IPS-20b (cell line): Measurements from ENCODE around the gene LPP.

Experiments used
- H3K27ac ChIP-seq: one replicate; pipeline ENCODE4 v1.5.1; 2013; ENCODE audit warnings: low read length
- H3K27me3 ChIP-seq: 2 replicates; pipeline ENCODE4 v1.6.1; 2013; ENCODE audit warnings: mild to moderate bottlenecking, low read length, inconsistent platforms; ENCODE audit not compliant: insufficient read depth
- H3K36me3 ChIP-seq: 2 replicates; pipeline ENCODE4 v1.6.1; 2013; ENCODE audit warnings: low read depth, mild to moderate bottlenecking, inconsistent platforms, low read length, moderate library complexity; ENCODE audit not compliant: insufficient read depth
- H3K4me1 ChIP-seq: 2 replicates; pipeline ENCODE4 v1.6.1; 2013; ENCODE audit warnings: mild to moderate bottlenecking, control low read depth, inconsistent platforms, low read length, moderate library complexity; ENCODE audit not compliant: insufficient read depth
- H3K4me3 ChIP-seq: 2 replicates; pipeline ENCODE4 v1.5.1; 2013; ENCODE audit warnings: mild to moderate bottlenecking, low read length, inconsistent platforms
- H3K9ac ChIP-seq: 2 replicates; pipeline ENCODE4 v1.6.1; 2013; ENCODE audit warnings: low read depth, mild to moderate bottlenecking, inconsistent platforms, low read length, moderate library complexity
- H3K9me3 ChIP-seq: 2 replicates; pipeline ENCODE4 v1.6.1; 2013; ENCODE audit warnings: mild to moderate bottlenecking, low read depth, low read length, inconsistent platforms; ENCODE audit not compliant: insufficient read depth

LPP gene

DNA sequence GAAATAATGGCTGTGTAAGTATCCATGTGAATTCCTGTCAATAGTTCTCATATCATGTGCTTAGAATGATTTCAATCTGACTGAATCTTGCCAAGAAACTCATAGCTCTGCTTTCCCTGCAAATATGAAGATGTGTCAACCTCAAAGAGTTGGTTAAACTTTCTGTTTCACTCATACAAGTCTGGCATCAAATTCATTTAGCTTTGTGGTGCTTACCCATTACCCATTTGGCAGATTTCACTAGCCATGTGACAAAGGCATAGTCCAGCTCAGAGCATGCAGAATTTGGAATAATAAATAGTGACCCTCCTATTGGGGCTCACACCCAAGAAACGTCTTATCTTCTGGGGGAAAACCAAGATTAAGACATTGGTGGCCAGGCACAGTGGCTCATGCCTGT lies 761.2 kb downstream of the LPP start:
- H3K9me3 ChIP-seq: 0 out of 2 replicates have a peak, but pooled peaks cover under 1% of the 10 kb centered on the region
- no peaks in the 10 kb centered on the region for H3K36me3 ChIP-seq
- no peak overlapping the region for H3K9ac ChIP-seq
- H3K4me3 ChIP-seq: no peak overlapping the region
- H3K27ac ChIP-seq: no peak overlapping the region
- no peaks in the 10 kb centered on the region for H3K27me3 ChIP-seq
- no peaks in the 10 kb centered on the region; the same call in 1 of the 2 replicates for H3K4me1 ChIP-seq

DNA sequence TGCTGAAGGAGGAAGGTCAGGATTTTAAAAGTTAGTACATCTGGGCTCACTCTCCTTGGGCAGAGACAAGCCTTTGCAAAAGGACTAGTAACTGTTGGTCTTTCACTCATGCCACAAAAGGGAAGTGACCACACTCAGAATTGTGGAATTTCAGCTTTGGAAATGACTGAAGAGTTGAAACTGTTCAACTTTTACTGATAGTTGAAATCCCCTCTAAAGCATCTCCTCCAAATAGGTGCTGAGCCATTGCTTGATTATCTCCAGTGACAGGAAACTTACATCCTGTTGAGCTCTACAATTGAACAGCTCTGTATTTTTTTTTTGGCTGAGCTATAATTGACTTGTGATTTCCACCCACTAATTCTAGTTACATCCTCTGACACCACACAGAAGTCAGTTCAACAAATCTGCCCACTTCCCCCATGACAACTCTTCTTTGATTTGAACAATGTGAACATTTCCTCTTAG lies 763.0 kb downstream of the LPP start:
- no peak overlapping the region for H3K9ac ChIP-seq
- peaks cover 6% of the 10 kb centered on the region; the same call in 1 of the 2 replicates for H3K9me3 ChIP-seq
- H3K27me3 ChIP-seq: no peaks in the 10 kb centered on the region
- no peak overlapping the region for H3K4me3 ChIP-seq
- H3K4me1 ChIP-seq: no peaks in the 10 kb centered on the region; the same call in 1 of the 2 replicates
- H3K27ac ChIP-seq: no peak overlapping the region
- no peaks in the 10 kb centered on the region for H3K36me3 ChIP-seq

DNA sequence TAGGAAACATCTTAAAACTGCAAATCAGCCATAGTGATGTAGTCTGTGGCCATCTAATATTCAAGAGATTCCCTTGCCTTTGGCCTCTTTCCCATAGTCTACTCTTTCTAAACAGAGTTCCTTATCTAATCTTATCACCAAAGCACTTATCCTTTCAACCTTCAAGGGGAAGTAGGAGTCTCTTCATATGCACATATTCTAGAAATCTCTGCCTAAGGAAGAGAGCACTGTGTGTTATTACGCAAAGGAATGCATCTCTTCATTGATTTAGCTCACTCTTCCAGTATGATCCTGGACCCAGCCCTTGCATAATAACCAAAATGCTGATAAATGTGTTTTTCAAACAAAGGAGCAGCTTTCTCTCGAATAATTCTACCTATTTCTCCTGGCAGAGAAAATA lies 764.1 kb downstream of the LPP start:
- Histone ChIP-seq H3K27ac (no peak overlapping the region), H3K27me3 (no peaks in the 10 kb centered on the region), H3K9me3 (peaks cover 6% of the 10 kb centered on the region; the same call in 1 of the 2 replicates), H3K4me1 (no peaks in the 10 kb centered on the region; the same call in 1 of the 2 replicates), H3K36me3 (no peaks in the 10 kb centered on the region), H3K9ac (no peak overlapping the region), H3K4me3 (no peak overlapping the region)

GRCh38 chr3:188923671-188924070 lies 769.7 kb downstream of the LPP start:
- H3K27me3 ChIP-seq: no peaks in the 10 kb centered on the region
- no peaks in the 10 kb centered on the region for H3K36me3 ChIP-seq

GRCh38 chr3:188925376-188925775 lies 771.4 kb downstream of the LPP start:
- Histone ChIP-seq H3K4me1 (no peaks in the 10 kb centered on the region), H3K36me3 (no peaks in the 10 kb centered on the region), H3K27ac (no peak overlapping the region), H3K9me3 (peaks cover 3% of the 10 kb centered on the region; the same call in 1 of the 2 replicates), H3K27me3 (no peaks in the 10 kb centered on the region), H3K4me3 (no peak overlapping the region), H3K9ac (no peak overlapping the region)

More at GRCh38 chr3:188923671-188924070, 769.7 kb downstream of the LPP start:
- H3K27ac ChIP-seq: no peak overlapping the region
- H3K9ac ChIP-seq: no peak overlapping the region
- H3K4me3 ChIP-seq: no peak overlapping the region
- no peaks in the 10 kb centered on the region for H3K4me1 ChIP-seq
- peaks cover 6% of the 10 kb centered on the region; the same call in 1 of the 2 replicates for H3K9me3 ChIP-seq

- Histone ChIP-seq H3K9ac (no peak overlapping the region), H3K4me3 (no peak overlapping the region), H3K36me3 (no peaks in the 10 kb centered on the region), H3K9me3 (no peaks in the 10 kb centered on the region), H3K4me1 (no peaks in the 10 kb centered on the region), H3K27ac (no peak overlapping the region), H3K27me3 (no peaks in the 10 kb centered on the region)
These were observed 772.2 kb downstream of the LPP start for GRCh38 chr3:188926111-188926510.

GRCh38 chr3:188926741-188927511 lies 773.0 kb downstream of the LPP start:
- H3K4me1 ChIP-seq: no peaks in the 10 kb centered on the region
- H3K4me3 ChIP-seq: no peak overlapping the region
- H3K9me3 ChIP-seq: no peaks in the 10 kb centered on the region
- H3K36me3 ChIP-seq: no peaks in the 10 kb centered on the region
- no peak overlapping the region for H3K9ac ChIP-seq
- no peaks in the 10 kb centered on the region for H3K27me3 ChIP-seq
- H3K27ac ChIP-seq: no peak overlapping the region

- no peaks in the 10 kb centered on the region for H3K27me3 ChIP-seq
These were observed 774.0 kb downstream of the LPP start for GRCh38 chr3:188927971-188928370.

GRCh38 chr3:188929137-188929536 lies 775.2 kb downstream of the LPP start:
- Histone ChIP-seq H3K4me3 (no peak overlapping the region), H3K27ac (no peak overlapping the region), H3K9ac (no peak overlapping the region), H3K36me3 (no peaks in the 10 kb centered on the region), H3K27me3 (no peaks in the 10 kb centered on the region), H3K4me1 (no peaks in the 10 kb centered on the region), H3K9me3 (no peaks in the 10 kb centered on the region)

More at GRCh38 chr3:188927971-188928370, 774.0 kb downstream of the LPP start:
- no peaks in the 10 kb centered on the region for H3K9me3 ChIP-seq
- H3K4me3 ChIP-seq: no peak overlapping the region
- H3K4me1 ChIP-seq: no peaks in the 10 kb centered on the region
- no peaks in the 10 kb centered on the region for H3K36me3 ChIP-seq
- H3K27ac ChIP-seq: no peak overlapping the region
- no peak overlapping the region for H3K9ac ChIP-seq

- no peak overlapping the region for H3K27ac ChIP-seq
- no peaks in the 10 kb centered on the region for H3K4me1 ChIP-seq
- H3K9me3 ChIP-seq: no peaks in the 10 kb centered on the region
- no peaks in the 10 kb centered on the region for H3K27me3 ChIP-seq
- H3K36me3 ChIP-seq: no peaks in the 10 kb centered on the region
- H3K4me3 ChIP-seq: no peak overlapping the region
- no peak overlapping the region for H3K9ac ChIP-seq
These were observed 777.1 kb downstream of the LPP start for GRCh38 chr3:188931036-188931435.

DNA sequence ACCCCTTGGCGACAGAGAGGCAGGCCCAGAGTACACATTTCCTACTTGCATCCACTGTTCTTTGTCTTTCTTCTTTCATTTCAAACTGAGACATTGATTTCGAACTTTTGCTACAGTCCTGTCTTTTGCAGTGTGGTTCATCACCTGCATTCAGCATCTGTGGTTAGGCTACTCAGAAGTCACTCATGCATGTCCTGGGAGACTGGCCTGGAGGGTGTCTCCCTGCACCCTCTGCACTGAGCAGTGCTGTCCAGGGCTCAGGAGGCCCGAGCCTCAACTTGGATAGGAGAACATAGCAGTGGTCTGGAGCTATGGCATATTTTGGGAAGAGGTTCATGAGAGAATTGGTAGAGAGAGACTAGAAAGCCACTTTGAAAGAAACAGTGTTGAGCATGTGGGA lies 777.6 kb downstream of the LPP start:
- Histone ChIP-seq H3K4me3 (no peak overlapping the region), H3K27me3 (no peaks in the 10 kb centered on the region), H3K36me3 (no peaks in the 10 kb centered on the region), H3K4me1 (peaks cover 3% of the 10 kb centered on the region; the same call in 1 of the 2 replicates), H3K9me3 (no peaks in the 10 kb centered on the region), H3K27ac (no peak overlapping the region), H3K9ac (no peak overlapping the region)

GRCh38 chr3:188934989-188935388 lies 781.0 kb downstream of the LPP start:
- Histone ChIP-seq H3K9ac (no peak overlapping the region), H3K4me3 (no peak overlapping the region), H3K4me1 (peaks cover 13% of the 10 kb centered on the region), H3K9me3 (no peaks in the 10 kb centered on the region), H3K27ac (no peak overlapping the region), H3K36me3 (no peaks in the 10 kb centered on the region), H3K27me3 (no peaks in the 10 kb centered on the region)
